Suprapubic skin (tissue), 4 donors: ENCODE data around the gene BZW2.

Experiments
- EP300 ChIP-seq: sonication (generic); formaldehyde crosslinking; IDR thresholded peaks from one replicate; pipeline ENCODE4 v1.6.1; 2017; ENCODE audit warnings: antibody characterized with exemption
- POLR2A ChIP-seq, 2 donors: fragments of 450-650 bp; IDR thresholded peaks; one replicate each; pipeline ENCODE4 v1.6.1; 2017; ENCODE audit warnings: antibody characterized with exemption in 2 of 2, mild to moderate bottlenecking in 2 of 2, moderate library complexity in 2 of 2
- POLR2AphosphoS5 ChIP-seq, 3 donors: sonication (generic); formaldehyde crosslinking; IDR thresholded peaks; one replicate each; pipeline ENCODE4 v1.6.1; 2017; ENCODE audit warnings: antibody characterized with exemption in 3 of 3
- TF ChIP-seq, protein P1 (sequence below), 2 donors: fragments of 200-600 bp in 1 of 2; fragments of 450-650 bp in 1 of 2; sonication (generic) in 1 of 2; IDR thresholded peaks; one replicate each; pipeline ENCODE4 v1.5.1; 2016 to 2019; ENCODE audit warnings: antibody characterized with exemption in 2 of 2, mild to moderate bottlenecking in 1 of 2, moderate library complexity in 1 of 2

DNA sequence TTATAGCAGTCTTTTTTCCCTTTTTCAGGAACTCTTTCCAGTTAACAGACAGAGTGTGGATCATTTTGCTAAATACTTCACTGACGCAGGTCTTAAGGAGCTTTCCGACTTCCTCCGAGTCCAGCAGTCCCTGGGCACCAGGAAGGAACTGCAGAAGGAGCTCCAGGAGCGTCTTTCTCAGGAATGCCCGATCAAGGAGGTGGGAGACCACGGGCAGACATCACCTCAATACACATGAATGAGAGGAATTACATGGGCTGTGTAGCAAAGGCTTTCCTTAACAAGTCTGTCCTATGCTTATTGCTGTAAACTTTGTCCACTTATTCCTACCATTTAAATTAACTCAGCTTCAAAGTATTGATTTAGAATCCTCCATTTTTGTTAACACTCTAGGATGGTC lies 48.8 kb downstream of the BZW2 start:
- TF ChIP-seq, protein P1, sequence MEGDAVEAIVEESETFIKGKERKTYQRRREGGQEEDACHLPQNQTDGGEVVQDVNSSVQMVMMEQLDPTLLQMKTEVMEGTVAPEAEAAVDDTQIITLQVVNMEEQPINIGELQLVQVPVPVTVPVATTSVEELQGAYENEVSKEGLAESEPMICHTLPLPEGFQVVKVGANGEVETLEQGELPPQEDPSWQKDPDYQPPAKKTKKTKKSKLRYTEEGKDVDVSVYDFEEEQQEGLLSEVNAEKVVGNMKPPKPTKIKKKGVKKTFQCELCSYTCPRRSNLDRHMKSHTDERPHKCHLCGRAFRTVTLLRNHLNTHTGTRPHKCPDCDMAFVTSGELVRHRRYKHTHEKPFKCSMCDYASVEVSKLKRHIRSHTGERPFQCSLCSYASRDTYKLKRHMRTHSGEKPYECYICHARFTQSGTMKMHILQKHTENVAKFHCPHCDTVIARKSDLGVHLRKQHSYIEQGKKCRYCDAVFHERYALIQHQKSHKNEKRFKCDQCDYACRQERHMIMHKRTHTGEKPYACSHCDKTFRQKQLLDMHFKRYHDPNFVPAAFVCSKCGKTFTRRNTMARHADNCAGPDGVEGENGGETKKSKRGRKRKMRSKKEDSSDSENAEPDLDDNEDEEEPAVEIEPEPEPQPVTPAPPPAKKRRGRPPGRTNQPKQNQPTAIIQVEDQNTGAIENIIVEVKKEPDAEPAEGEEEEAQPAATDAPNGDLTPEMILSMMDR (IDR thresholded peaks at IDR 0.05) = no peak
- no peak for TF ChIP-seq EP300
- TF ChIP-seq POLR2A (IDR thresholded peaks at IDR 0.05) = no peak
- no peak for TF ChIP-seq POLR2AphosphoS5 (IDR thresholded peaks at IDR 0.05)
